HL-60 (cell line): ENCODE data around the gene NMNAT1.

Experiments used
- CTCF ChIP-seq: IDR thresholded peaks from one replicate; pipeline ENCODE4 v1.5.1; 2011; ENCODE audit warnings: low read length, control low read depth, inconsistent platforms; ENCODE audit not compliant: insufficient read depth
- POLR2AphosphoS5 ChIP-seq: IDR thresholded peaks from 2 replicates; pipeline ENCODE4 v1.6.1; 2012; ENCODE audit warnings: low read depth
- REST ChIP-seq: IDR thresholded peaks from 2 replicates; pipeline ENCODE4 v1.6.1; 2012; ENCODE audit warnings: low read depth; ENCODE audit not compliant: insufficient replicate concordance

DNA sequence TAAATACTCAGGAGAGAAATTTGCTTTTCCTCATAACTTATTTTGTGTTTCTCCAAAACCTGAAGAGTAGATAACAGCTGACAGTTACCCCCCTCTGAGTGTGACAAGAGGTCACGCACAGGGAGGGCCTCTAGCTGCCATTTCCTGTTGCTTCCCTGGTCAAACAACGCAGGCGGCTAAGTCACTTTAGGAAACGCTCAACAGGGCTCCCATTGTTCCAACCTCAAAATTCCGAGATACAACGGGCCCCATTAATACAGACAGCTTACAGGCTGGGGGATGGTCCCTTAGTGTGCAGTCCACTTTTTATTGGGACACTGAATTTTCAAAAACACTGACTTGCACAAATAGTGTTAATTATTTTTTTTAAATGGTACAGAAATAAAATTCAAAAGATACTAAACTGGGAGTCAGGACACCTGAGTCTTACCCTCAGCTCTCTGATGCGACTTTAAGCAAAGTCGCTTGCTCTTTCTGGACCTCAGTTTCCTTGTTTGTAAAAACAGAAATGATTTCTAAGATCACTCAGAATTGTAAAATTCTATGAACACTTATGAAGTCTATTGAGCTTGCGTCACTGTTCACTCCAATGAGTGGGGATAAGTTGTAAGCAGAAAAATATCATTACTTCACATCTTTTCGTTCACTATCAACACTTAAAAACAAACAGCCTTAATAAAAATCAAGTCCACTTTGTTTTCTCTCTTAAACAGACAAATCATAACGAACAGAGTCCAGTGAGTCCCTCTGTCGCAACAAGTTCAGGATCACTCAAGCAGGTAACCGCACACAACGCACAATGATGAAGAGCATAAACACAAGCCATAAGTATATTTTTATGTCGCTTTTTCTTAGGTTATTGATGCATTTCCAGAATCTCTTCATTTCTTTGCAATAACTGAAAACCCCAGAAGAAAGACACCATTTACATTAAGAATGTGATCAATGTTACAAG, 13.6 kb upstream of the NMNAT1 start:
- TF ChIP-seq CTCF, result no peak
- TF ChIP-seq REST, result no peak
- TF ChIP-seq POLR2AphosphoS5, result no peak
